ENCODE measurements around the gene FGD5. TPM values are rescaled to one million over a fixed set of nuclear protein-coding genes. Genes with fewer than 3 reads are reported as not detected.

Gene FGD5
- total and polyA plus RNA-seq, 2 donors (not counting 1 experiment from before 2014, with no cell fraction given), result not detected

DNA sequence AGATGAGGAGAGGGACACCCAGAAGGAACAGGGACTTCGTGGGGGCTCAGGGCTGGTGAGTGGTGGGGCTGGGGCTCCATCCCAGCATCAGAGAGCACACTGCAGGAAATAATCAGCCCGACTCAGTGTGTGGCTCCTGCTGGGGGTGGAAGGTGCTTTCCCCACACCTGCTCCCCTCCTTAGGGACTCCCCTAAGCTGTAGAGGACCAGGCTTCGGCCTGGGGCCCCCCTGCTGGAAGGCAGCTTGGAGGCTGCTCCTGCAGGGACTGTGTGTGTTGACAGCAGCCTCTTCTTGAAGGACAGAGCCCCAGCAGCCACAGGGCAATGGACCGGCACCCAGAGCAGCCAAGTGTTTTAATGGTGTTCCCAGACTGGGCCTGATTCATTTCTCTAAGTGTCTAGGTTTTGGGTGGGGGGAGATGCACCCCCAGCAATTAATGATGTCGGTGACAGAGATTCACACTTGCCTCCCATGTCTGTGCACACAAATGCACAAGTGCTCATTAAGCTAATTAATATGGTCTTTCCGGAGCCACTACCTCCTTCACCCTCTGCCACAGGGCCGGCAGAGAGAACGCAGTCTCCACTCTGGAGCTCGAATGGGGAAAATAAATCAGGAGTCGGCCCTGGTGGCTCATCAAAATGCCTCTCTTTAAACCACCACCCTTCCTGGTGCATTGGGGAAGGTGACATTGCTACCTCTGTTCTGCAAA, 16.9 kb upstream of the FGD5 start:
- Histone ChIP-seq H4K20me1 (ENCODE audit: control insufficient read depth, insufficient read depth, low read length, poor library complexity, severe bottlenecking) (no peaks in the 10 kb centered on the region), H3K27ac (ENCODE audit: low read length in 2 of 2) (no peak overlapping the region), H3K27me3 (replicated peaks in 1 of 4; ENCODE audit: control extremely low read depth in 1 of 4, control insufficient read depth in 3 of 4, insufficient read depth in 4 of 4, low read length in 3 of 4) (peaks cover 0 to 16% (median 0%) of the 10 kb centered on the region in 4 experiments), H3K79me2 (ENCODE audit: control insufficient read depth, insufficient read depth, low read length) (no peaks in the 10 kb centered on the region), H3K9ac (ENCODE audit: low read length) (no peak overlapping the region), H2AFZ (ENCODE audit: insufficient read depth, low read depth, low read length, poor library complexity, severe bottlenecking) (no peak overlapping the region), H3K4me3 (ENCODE audit: control extremely low read depth in 1 of 5, extremely low read depth in 1 of 5, insufficient read depth in 1 of 5, low read depth in 2 of 5, low read length in 4 of 5) (no peak overlapping the region), H3K4me2 (replicated peaks; ENCODE audit: low read depth, low read length, poor library complexity, severe bottlenecking) (no peak overlapping the region), H3K4me1 (ENCODE audit: control insufficient read depth in 2 of 2, insufficient read depth in 2 of 2, low read length in 2 of 2) (no peaks in the 10 kb centered on the region), H3K36me3 (replicated peaks in 1 of 2; ENCODE audit: control extremely low read depth in 1 of 2, control insufficient read depth in 1 of 2, extremely low read depth in 1 of 2, insufficient read depth in 2 of 2, low read length in 1 of 2) (no peaks in the 10 kb centered on the region), H3K9me3 (ENCODE audit: control extremely low read depth in 1 of 3, control insufficient read depth in 2 of 3, insufficient read depth in 1 of 3, low read length in 2 of 3) (no peaks in the 10 kb centered on the region)
- intact Hi-C loops (cut with micrococcal nuclease), result no loop called here
- peaks cover 37% of the 10 kb centered on the region for H3K27me3 Mint-ChIP-seq
- 90% methylated on average over 8 of the region's 10 CpGs for WGBS (ENCODE audit: insufficient coverage)
- ATAC-seq (ENCODE audit: low read depth) (no peak), DNase-seq (no peak)
- ChIA-PET POLR2A (no interaction called here), CTCF (no interaction called here)
- TF ChIP-seq, protein P1, sequence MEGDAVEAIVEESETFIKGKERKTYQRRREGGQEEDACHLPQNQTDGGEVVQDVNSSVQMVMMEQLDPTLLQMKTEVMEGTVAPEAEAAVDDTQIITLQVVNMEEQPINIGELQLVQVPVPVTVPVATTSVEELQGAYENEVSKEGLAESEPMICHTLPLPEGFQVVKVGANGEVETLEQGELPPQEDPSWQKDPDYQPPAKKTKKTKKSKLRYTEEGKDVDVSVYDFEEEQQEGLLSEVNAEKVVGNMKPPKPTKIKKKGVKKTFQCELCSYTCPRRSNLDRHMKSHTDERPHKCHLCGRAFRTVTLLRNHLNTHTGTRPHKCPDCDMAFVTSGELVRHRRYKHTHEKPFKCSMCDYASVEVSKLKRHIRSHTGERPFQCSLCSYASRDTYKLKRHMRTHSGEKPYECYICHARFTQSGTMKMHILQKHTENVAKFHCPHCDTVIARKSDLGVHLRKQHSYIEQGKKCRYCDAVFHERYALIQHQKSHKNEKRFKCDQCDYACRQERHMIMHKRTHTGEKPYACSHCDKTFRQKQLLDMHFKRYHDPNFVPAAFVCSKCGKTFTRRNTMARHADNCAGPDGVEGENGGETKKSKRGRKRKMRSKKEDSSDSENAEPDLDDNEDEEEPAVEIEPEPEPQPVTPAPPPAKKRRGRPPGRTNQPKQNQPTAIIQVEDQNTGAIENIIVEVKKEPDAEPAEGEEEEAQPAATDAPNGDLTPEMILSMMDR (IDR thresholded peaks at IDR 0.05), result no peak
- TF ChIP-seq EZH2 (IDR thresholded peaks at IDR 0.05; ENCODE audit: borderline replicate concordance, insufficient read depth, low read depth, low read length, poor library complexity, severe bottlenecking), result no peak
- no peak overlapping the region for H3K27ac Mint-ChIP-seq
- H3K4me3 Mint-ChIP-seq, result no peak overlapping the region
- H3K9me3 Mint-ChIP-seq (ENCODE audit: insufficient read depth), result no peaks in the 10 kb centered on the region
- H3K4me1 Mint-ChIP-seq, result peaks cover under 1% of the 10 kb centered on the region

DNA sequence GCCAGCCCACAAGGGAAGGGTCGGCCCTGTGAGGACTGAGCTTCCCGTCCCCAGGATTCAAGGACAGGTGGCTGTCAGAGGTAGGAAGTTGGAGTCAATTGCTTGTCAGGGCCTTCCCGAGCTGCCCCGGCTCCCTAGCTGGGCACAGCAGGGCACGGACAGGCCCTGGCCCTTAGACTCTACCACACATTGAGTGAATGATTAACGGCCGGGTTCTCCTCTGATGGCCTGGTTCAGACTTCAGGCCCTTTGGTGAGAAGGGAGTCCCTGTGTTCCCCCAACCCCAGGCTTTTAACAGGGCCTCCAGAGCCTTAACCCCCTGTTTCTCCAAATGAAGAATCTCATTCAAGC, 16.4 kb upstream of the FGD5 start:
- CTCF ChIA-PET, result no interaction called here
- no peak overlapping the region for H3K27ac ChIP-seq (ENCODE audit: low read length in 2 of 2)

More for the DNA sequence above, 16.4 kb upstream of the FGD5 start:
- WGBS (ENCODE audit: insufficient coverage), result 82% methylated on average over 2 of the region's 7 CpGs
- no peak overlapping the region for H3K4me2 ChIP-seq (replicated peaks; ENCODE audit: low read depth, low read length, poor library complexity, severe bottlenecking)
- peaks cover 2% of the 10 kb centered on the region for H3K4me1 Mint-ChIP-seq
- no peaks in the 10 kb centered on the region for H4K20me1 ChIP-seq (ENCODE audit: control insufficient read depth, insufficient read depth, low read length, poor library complexity, severe bottlenecking)
- H3K9ac ChIP-seq (ENCODE audit: low read length), result no peak overlapping the region
- H3K4me1 ChIP-seq (ENCODE audit: control insufficient read depth in 2 of 2, insufficient read depth in 2 of 2, low read length in 2 of 2), result no peaks in the 10 kb centered on the region
- ATAC-seq (ENCODE audit: low read depth) (no peak), DNase-seq (no peak)
- intact Hi-C loops (cut with micrococcal nuclease), result no loop called here
- H3K9me3 ChIP-seq (ENCODE audit: control extremely low read depth in 1 of 3, control insufficient read depth in 2 of 3, insufficient read depth in 1 of 3, low read length in 2 of 3), result no peaks in the 10 kb centered on the region
- TF ChIP-seq, protein P1 (IDR thresholded peaks at IDR 0.05), result no peak
- TF ChIP-seq EZH2 (IDR thresholded peaks at IDR 0.05; ENCODE audit: borderline replicate concordance, insufficient read depth, low read depth, low read length, poor library complexity, severe bottlenecking), result no peak
- H2AFZ ChIP-seq (ENCODE audit: insufficient read depth, low read depth, low read length, poor library complexity, severe bottlenecking), result no peak overlapping the region
- peaks cover 0 to 21% (median 0%) of the 10 kb centered on the region in 4 experiments for H3K27me3 ChIP-seq (replicated peaks in 1 of 4; ENCODE audit: control extremely low read depth in 1 of 4, control insufficient read depth in 3 of 4, insufficient read depth in 4 of 4, low read length in 3 of 4)
- POLR2A ChIA-PET, result no interaction called here
- H3K4me3 Mint-ChIP-seq, result no peak overlapping the region
- H3K9me3 Mint-ChIP-seq (ENCODE audit: insufficient read depth), result no peaks in the 10 kb centered on the region
- H3K36me3 ChIP-seq (replicated peaks in 1 of 2; ENCODE audit: control extremely low read depth in 1 of 2, control insufficient read depth in 1 of 2, extremely low read depth in 1 of 2, insufficient read depth in 2 of 2, low read length in 1 of 2), result no peaks in the 10 kb centered on the region
- H3K4me3 ChIP-seq (ENCODE audit: control extremely low read depth in 1 of 5, extremely low read depth in 1 of 5, insufficient read depth in 1 of 5, low read depth in 2 of 5, low read length in 4 of 5), result no peak overlapping the region
- no peaks in the 10 kb centered on the region for H3K79me2 ChIP-seq (ENCODE audit: control insufficient read depth, insufficient read depth, low read length)
- H3K27ac Mint-ChIP-seq, result no peak overlapping the region
- H3K27me3 Mint-ChIP-seq, result peaks cover 42% of the 10 kb centered on the region
